Osteoblast (primary cell): ENCODE measurements around the gene MUTYH. TPM values are rescaled to one million over a fixed set of nuclear protein-coding genes. Genes with fewer than 3 reads are reported as not detected.

Experiments
- DNase-seq: peaks from one replicate; pipeline ENCODE4 v3.0.0; 2011; ENCODE audit warnings: low spot score, mixed read lengths; ENCODE audit not compliant: insufficient read length; ENCODE audit errors: missing footprints
- H2AFZ ChIP-seq: 2 replicates; pipeline ENCODE4 v1.6.0; 2011; ENCODE audit warnings: mild to moderate bottlenecking, low read length
- H3K27ac ChIP-seq: 2 replicates; pipeline ENCODE4 v1.5.1; 2011; ENCODE audit warnings: mild to moderate bottlenecking, low read depth, low read length, moderate library complexity
- H3K27me3 ChIP-seq: 2 replicates; pipeline ENCODE4 v1.6.0; 2012; ENCODE audit warnings: mild to moderate bottlenecking, control low read depth, inconsistent platforms, low read length, moderate library complexity; ENCODE audit not compliant: insufficient read depth
- H3K36me3 ChIP-seq: 2 replicates; pipeline ENCODE4 v1.5.1; 2011; ENCODE audit warnings: mild to moderate bottlenecking, low read length, control low read depth, moderate library complexity; ENCODE audit not compliant: insufficient read depth
- H3K4me1 ChIP-seq: 2 replicates; pipeline ENCODE4 v1.5.1; 2011; ENCODE audit warnings: mild to moderate bottlenecking, low read length, control low read depth, moderate library complexity; ENCODE audit not compliant: insufficient read depth
- H3K4me2 ChIP-seq: 2 replicates; pipeline ENCODE4 v1.6.0; 2011; ENCODE audit warnings: mild to moderate bottlenecking, low read length; ENCODE audit not compliant: insufficient read depth
- H3K4me3 ChIP-seq: fragments of 200-600 bp; sonication (generic); 3 replicates; pipeline ENCODE4 v1.5.1; 2012; ENCODE audit warnings: mild to moderate bottlenecking, low read length, inconsistent platforms; ENCODE audit not compliant: insufficient read depth
- H3K79me2 ChIP-seq: 2 replicates; pipeline ENCODE4 v1.6.0; 2012; ENCODE audit warnings: mild to moderate bottlenecking, low read length, control low read depth, inconsistent platforms; ENCODE audit not compliant: insufficient read depth
- H3K9me3 ChIP-seq: 2 replicates; pipeline ENCODE4 v1.5.1; 2011; ENCODE audit warnings: low read depth, low read length, control low read depth
- H4K20me1 ChIP-seq: 2 replicates; pipeline ENCODE4 v1.6.0; 2012; ENCODE audit warnings: mild to moderate bottlenecking, low read length, control low read depth; ENCODE audit not compliant: insufficient read depth
- total RNA-seq: library from RNA; depleted of rRNA; stranded (reverse); fragments of >200 nt; gene quantifications from 2 replicates; pipeline ENCODE4 v1.2.3, GENCODE V29; 2012
- TF ChIP-seq, protein P1 (sequence below): IDR thresholded peaks from 2 replicates; pipeline ENCODE4 v1.5.1; 2011; ENCODE audit warnings: mild to moderate bottlenecking, low read depth, low read length, moderate library complexity; ENCODE audit errors: extremely low read depth

Gene MUTYH
- total RNA-seq, 1 donor, result 14.1 TPM

GRCh38 chr1:45321444-45321843 lies 18.8 kb downstream of the MUTYH start:
- peaks cover 1% of the 10 kb centered on the region for H3K4me1 ChIP-seq
- H3K4me3 ChIP-seq, result no peak overlapping the region
- H3K36me3 ChIP-seq, result no peaks in the 10 kb centered on the region
- no peaks in the 10 kb centered on the region for H3K79me2 ChIP-seq
- no peak for DNase-seq
- H2AFZ ChIP-seq, result no peak overlapping the region
- no peak overlapping the region for H3K27ac ChIP-seq
- no peaks in the 10 kb centered on the region for H4K20me1 ChIP-seq
- H3K27me3 ChIP-seq, result peaks cover 2% of the 10 kb centered on the region
- TF ChIP-seq, protein P1, sequence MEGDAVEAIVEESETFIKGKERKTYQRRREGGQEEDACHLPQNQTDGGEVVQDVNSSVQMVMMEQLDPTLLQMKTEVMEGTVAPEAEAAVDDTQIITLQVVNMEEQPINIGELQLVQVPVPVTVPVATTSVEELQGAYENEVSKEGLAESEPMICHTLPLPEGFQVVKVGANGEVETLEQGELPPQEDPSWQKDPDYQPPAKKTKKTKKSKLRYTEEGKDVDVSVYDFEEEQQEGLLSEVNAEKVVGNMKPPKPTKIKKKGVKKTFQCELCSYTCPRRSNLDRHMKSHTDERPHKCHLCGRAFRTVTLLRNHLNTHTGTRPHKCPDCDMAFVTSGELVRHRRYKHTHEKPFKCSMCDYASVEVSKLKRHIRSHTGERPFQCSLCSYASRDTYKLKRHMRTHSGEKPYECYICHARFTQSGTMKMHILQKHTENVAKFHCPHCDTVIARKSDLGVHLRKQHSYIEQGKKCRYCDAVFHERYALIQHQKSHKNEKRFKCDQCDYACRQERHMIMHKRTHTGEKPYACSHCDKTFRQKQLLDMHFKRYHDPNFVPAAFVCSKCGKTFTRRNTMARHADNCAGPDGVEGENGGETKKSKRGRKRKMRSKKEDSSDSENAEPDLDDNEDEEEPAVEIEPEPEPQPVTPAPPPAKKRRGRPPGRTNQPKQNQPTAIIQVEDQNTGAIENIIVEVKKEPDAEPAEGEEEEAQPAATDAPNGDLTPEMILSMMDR, result no peak
- H3K4me2 ChIP-seq, result peak overlapping the region; percentile 24
- H3K9me3 ChIP-seq, result no peaks in the 10 kb centered on the region

DNA sequence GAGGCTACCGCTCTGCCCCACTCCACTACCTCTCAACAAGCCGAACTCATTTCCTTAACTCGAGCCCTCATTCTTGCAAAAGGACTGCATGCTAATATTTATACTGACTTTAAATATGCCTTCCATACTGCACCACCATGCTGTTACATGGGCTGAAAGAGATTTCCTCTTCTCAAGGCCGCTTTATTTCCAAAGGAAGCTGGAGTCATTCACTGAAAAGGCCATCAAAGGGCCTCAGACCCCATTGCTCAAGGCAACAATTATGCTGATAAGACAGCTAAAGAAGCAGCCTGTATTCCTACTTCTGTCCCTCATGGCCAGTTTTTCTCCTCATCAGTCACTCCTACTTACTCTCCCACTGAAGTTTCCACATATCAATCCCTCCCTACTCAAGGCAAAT lies 20.5 kb downstream of the MUTYH start:
- Histone ChIP-seq H3K4me2 (no peak overlapping the region), H2AFZ (no peak overlapping the region), H3K4me1 (no peaks in the 10 kb centered on the region), H3K4me3 (no peak overlapping the region), H3K36me3 (no peaks in the 10 kb centered on the region), H3K27me3 (peaks cover 4% of the 10 kb centered on the region), H3K27ac (no peak overlapping the region), H4K20me1 (no peaks in the 10 kb centered on the region), H3K79me2 (no peaks in the 10 kb centered on the region), H3K9me3 (no peaks in the 10 kb centered on the region)
- DNase-seq, result no peak
- TF ChIP-seq, protein P1, result no peak

DNA sequence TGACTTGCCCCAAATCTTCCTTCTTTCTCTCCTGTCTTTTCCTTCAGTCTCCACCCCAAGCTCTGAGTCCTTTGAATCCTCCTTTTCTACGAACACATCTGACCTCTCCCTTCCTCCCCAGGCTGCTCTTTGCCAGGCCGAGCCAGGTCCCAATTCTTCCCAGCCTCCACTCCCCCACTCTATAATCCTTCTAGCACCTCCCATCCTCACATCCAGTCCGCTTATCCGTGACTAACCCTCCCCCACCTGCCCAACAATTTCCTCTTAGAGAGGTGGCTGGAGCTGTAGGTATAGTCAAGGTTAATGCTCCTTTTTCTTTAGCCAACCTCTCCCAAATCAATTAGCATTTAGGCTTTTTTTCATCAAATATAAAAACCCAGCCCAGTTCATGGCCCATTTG lies 23.1 kb downstream of the MUTYH start:
- Histone ChIP-seq H3K9me3 (no peaks in the 10 kb centered on the region), H3K4me3 (no peak overlapping the region), H3K4me2 (no peak overlapping the region), H3K79me2 (no peaks in the 10 kb centered on the region), H3K27me3 (peaks cover 4% of the 10 kb centered on the region), H3K36me3 (no peaks in the 10 kb centered on the region), H3K27ac (no peak overlapping the region), H2AFZ (no peak overlapping the region), H3K4me1 (no peaks in the 10 kb centered on the region), H4K20me1 (no peaks in the 10 kb centered on the region)
- DNase-seq, result no peak
- TF ChIP-seq, protein P1, result no peak

DNA sequence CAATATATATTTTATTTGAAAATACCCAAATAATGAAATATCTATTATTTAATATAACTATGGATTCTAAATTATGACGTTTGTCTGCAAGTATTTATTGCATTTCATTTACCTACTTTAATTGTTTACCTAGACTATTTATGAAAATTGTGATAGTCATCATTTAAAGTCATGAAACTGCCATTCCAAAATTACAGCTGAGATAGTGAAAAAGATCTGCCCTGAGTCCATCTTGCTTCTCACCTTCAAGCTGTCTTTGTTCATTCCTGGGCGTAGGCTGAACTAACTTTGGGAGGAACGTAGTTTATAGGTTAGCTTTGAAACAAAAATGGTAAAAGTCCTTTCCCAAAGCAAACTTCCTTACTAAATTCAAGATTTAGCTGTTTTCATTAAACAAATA lies 26.0 kb downstream of the MUTYH start:
- H3K79me2 ChIP-seq, result no peaks in the 10 kb centered on the region
- peaks cover 4% of the 10 kb centered on the region for H3K27me3 ChIP-seq
- H3K4me3 ChIP-seq, result no peak overlapping the region
- no peaks in the 10 kb centered on the region for H3K9me3 ChIP-seq
- no peaks in the 10 kb centered on the region for H4K20me1 ChIP-seq
- no peak overlapping the region for H2AFZ ChIP-seq
- no peak overlapping the region for H3K4me2 ChIP-seq
- no peak for DNase-seq
- TF ChIP-seq, protein P1, result no peak
- no peaks in the 10 kb centered on the region for H3K4me1 ChIP-seq
- no peak overlapping the region for H3K27ac ChIP-seq
- H3K36me3 ChIP-seq, result no peaks in the 10 kb centered on the region
